NCI-H82 treated with DMSO at 0.1 percent for 48 hours (cell line): ENCODE data around the gene CCR7.
A peak's percentile ranks its signal among the peaks of the same experiment; 100 is the strongest.

Source experiments
- DNase-seq: peaks from one replicate; lab custom pipeline; 2025; ENCODE audit not compliant: unreplicated experiment; lab: John Stamatoyannopoulos, UW

CCR7 gene

GRCh38 chr17:40538019-40538935 is 27.0 kb downstream of the CCR7 start:
- no peak for DNase-seq

DNA sequence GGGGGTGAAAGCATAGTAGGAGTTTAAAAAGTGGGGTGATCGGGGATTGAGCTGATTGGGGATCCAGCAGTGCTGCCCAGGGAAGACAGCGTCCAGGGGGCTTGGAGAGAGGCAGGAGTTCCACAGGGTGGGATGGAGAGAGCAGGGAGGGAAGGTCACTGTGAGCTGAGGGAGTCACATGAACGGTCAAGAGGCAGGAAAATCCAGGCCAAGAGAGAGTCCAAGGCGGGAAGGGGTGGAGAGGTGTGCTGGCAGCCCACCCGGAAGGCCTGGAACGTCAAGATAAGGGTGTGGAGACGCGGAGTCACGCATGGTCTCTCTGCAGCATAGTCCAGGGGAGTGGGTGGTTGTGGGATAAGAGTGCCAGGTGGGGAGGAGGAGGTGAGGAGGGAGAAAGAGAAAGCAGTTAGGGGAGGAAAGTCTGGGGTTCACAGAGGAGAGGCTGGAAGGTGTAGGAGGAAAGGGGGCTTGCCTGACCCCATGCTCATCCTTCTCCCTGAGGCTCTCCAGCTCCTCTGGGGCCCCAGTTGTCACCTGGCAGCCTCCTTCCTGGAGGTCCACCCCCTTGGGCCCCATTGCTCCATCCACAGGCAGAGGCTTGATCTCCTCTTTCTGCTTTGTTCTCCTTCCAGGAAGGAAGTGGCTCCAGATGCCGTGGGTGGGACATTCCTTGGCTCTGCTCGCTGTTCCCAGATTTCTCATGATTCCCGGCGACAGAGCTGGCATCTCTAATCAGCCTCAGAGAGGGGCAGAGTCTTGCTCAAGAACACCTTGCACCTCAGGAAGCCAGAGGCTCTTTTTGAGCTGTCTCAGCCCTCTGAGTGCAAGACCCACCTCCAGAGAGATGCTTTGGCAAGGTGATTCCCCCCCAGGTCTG is 28.7 kb downstream of the CCR7 start:
- DNase-seq = no peak

DNA sequence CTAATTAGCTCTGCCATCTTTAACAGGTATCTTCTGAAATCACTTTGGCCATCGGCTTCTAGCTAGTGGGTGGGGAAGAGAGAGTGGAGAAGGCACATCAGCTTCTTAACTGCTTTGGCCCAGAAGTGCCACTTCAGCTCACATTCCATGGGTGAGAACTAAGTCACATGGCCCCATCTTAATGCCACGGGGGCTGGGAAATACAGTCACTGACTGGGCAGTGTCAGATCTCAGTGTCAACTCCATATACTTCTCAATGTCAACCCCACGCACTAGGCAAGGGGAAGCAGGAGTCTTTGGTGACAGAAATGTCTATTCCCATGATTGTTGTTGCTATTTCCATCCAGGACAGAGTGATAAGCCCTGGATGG is 29.4 kb downstream of the CCR7 start:
- no peak for DNase-seq

DNA sequence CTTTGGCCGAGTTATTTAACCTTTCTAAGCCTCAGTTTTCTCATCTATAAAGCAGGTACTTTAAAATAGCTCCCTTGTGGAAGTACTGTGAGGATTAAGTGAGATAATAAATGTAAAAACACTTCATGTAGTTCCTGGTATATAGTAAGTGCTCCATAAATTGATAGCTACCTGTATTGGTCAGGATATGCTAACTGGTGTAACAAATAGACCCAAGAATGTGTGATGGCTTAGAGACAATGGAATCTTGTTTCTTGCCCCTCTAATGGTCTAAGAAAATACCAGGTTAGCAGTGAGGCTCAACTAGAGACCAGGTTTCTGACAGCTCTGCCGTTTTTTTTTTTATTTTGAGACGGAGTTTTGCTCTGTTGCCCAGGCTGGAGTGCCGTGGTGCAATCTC is 29.8 kb downstream of the CCR7 start:
- DNase-seq = no peak

GRCh38 chr17:40534371-40535189 is 30.7 kb downstream of the CCR7 start:
- DNase-seq = no peak

GRCh38 chr17:40533896-40534295 is 31.4 kb downstream of the CCR7 start:
- DNase-seq = no peak

GRCh38 chr17:40532520-40533253 is 32.6 kb downstream of the CCR7 start:
- DNase-seq = no peak

GRCh38 chr17:40531051-40531991 is 34.0 kb downstream of the CCR7 start:
- DNase-seq = no peak

DNA sequence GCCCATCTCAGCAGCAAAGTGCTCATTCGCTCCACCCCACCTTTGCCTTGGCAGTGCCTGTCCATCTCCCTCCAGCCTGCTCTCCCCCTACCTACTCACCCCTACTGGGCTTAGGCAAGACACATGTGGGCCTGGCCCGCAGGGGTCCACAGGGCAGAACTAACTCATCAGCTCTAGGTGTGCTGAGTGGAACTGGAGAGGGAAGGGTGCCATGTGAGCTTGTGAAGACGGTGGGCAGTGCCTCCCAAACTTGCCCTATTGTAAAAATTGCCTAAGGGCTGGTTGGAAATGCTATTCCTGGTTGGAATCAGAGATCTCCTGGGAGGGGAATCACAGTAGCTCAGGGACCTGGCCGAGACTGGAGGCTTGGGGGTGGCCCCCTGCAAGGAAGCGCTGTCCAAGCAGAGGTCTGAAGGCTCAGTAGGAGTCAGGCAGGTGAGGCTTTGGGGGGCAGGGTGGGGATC is 34.7 kb downstream of the CCR7 start:
- DNase-seq = no peak

DNA sequence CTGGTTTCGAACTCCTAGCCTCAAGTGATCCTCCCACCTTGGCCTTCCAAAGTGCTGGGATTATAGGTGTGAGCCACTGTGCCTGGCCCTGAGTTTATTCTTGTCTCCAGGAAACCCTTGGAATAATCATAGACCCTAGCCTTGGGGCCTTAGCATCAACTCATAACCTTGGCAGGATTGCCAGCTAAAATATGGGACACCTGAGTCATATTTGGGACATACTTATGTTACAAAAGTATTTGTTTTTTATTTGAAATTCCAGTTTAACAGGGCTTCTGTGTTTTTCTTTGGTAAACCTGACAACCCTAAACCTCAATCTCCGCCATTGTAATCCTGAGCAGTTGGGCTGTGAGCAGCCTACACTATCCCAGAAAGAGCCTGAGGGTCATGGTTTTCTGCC is 35.3 kb downstream of the CCR7 start:
- DNase-seq = no peak

GRCh38 chr17:40528692-40529417 is 36.4 kb downstream of the CCR7 start:
- DNase-seq = no peak

GRCh38 chr17:40526668-40527067 is 38.6 kb downstream of the CCR7 start:
- peak; percentile 97 for DNase-seq

GRCh38 chr17:40525294-40525693 is 40.0 kb downstream of the CCR7 start:
- DNase-seq = no peak

DNA sequence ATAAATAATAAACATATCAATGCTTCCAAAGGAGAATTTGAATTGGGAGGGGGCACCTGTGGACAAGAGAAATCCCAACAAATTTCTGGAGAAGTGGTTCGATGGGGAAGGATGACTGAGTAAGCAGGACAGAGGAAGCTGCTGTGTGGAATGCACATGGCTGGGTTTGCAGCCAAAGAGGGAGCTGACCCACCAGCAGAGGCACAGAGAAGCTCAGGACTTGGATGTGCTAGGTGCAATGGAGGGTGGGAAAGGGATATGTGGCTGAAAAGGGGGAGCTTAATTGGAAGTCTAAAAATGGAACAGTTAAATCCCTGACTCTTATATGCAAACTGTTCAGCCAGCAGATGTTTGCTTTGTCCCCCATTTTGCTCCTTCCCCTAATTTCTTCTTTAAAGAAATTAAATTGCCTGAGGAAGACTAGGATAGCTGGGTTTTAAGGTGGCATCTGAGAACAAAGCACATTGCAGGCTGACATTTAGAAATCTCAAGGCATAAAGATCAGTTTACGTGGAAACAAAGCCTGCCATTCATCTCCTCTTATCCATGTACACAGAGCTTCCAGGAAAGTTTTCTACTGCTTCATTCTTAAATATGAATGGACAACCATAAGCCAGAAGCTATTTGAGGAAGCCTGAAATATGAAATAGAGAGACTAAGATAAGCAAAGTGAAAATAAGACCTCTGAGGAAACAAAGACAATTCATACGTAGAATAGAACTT is 40.9 kb downstream of the CCR7 start:
- DNase-seq = no peak

- DNase-seq = no peak
Observed at GRCh38 chr17:40522961-40523310, 42.3 kb downstream of the CCR7 start.

- DNase-seq = peak; percentile 73
Observed at GRCh38 chr17:40522250-40522960, 42.9 kb downstream of the CCR7 start.

DNA sequence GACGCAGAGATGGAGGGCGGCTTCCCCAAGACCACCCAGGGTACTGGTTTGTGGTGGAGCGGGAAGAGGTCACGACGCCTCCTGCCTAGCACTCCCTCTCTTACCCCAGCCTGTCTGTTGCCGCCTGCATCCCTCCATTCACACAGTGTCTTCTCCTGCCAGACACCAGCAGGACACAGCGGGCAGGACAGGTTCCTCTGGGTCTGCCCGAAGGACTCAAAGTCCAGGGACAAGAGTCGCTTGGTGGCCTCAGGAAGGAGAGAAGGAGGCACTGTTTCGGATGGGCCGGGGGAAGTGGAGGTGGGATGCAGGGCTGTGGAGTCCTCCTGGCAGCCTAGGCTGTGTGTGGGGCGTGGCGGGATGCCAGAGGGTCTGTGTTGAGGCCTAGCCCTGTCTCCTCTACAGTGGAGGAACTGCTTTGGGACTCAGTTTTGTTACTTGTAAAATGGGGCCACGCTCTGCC is 44.2 kb downstream of the CCR7 start:
- no peak for DNase-seq
